ENCODE measurements around the gene MUC5AC.

DNA sequence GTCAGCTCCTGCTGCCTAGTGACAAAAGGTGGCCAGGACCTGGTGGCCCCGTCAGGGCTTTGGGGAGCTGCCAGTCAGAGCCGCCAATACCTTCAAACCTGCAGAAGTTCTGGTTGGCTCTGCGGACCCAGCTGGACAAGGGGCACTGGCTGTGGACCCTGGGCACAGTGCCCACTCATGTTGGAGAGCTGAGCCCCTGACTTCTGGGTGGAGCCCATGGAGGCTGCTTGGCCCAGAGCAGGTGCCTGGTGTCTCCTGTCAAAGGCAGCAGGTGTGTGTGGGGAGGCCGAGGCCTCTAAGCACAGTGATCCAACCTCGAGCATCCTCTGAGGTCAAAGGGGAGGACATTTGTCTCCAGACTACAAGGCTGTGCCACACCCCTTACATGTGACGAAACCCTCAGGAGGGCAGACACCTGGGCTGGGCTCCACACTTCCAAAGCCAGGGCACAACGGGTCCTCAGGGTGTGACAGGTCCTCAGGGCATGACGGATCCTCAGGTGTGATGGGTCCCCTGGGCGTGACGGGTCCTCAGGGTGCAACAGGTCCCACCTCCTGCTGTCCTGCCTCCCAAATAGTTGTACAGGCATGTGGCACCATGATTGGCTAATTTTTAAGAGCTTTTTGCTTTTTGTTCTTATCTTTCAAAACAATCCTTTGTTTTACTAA, 46.1 kb upstream of the MUC5AC start:
- TF ChIP-seq, protein P1, sequence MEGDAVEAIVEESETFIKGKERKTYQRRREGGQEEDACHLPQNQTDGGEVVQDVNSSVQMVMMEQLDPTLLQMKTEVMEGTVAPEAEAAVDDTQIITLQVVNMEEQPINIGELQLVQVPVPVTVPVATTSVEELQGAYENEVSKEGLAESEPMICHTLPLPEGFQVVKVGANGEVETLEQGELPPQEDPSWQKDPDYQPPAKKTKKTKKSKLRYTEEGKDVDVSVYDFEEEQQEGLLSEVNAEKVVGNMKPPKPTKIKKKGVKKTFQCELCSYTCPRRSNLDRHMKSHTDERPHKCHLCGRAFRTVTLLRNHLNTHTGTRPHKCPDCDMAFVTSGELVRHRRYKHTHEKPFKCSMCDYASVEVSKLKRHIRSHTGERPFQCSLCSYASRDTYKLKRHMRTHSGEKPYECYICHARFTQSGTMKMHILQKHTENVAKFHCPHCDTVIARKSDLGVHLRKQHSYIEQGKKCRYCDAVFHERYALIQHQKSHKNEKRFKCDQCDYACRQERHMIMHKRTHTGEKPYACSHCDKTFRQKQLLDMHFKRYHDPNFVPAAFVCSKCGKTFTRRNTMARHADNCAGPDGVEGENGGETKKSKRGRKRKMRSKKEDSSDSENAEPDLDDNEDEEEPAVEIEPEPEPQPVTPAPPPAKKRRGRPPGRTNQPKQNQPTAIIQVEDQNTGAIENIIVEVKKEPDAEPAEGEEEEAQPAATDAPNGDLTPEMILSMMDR (IDR thresholded peaks at IDR 0.05) = no peak
- no peak for TF ChIP-seq ZFX (IDR thresholded peaks at IDR 0.05; ENCODE audit: borderline replicate concordance)
